ENCODE results near the gene TADA2A. TPM values are rescaled to one million over a fixed set of nuclear protein-coding genes. Genes with fewer than 3 reads are reported as not detected.

Gene TADA2A
- polyA plus RNA-seq, 1 donor (not counting 4 experiments of a cell fraction or from before 2014, with no cell fraction given), result 13.8 TPM

DNA sequence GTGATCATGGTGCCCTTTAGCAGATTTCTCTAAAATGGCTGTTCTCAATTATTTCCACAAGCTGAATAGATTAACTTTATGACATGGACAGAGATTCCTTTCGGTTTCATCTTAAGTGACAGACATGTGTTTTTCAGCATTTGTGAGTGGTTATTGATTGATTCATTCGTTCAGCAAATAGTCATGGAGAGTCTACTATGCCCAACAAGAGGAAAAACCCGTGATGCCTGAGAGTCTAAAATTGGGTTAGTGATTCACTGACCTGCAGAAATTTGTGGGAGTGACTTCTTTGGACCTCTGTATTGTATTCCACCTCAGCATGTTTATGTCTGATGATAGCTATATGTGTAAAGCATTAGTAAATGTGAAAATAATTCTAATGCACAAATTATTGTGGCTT, 55.0 kb downstream of the TADA2A start:
- dilution Hi-C loops (cut with MboI; ENCODE audit: extremely low pct_ligation_motif_present, low sequenced_read_pairs), result no loop called here
- H3K9ac ChIP-seq (ENCODE audit: control insufficient read depth, extremely low read depth, insufficient read depth, low read length), result no peak overlapping the region
- no peaks in the 10 kb centered on the region for H3K27me3 ChIP-seq (ENCODE audit: control insufficient read depth, extremely low read depth, insufficient read depth, low read length)
- H4K20me1 ChIP-seq (ENCODE audit: control insufficient read depth, extremely low read depth, insufficient read depth, low read length), result no peaks in the 10 kb centered on the region
- no peak overlapping the region for H3K4me2 ChIP-seq (ENCODE audit: control insufficient read depth, extremely low read depth, insufficient read depth, low read depth, low read length)
- DNase-seq (ENCODE audit: low read depth, low spot score) (no peak), FAIRE-seq (no peak)
- H2AFZ ChIP-seq (ENCODE audit: control insufficient read depth, low read length), result no peak overlapping the region
- H3K4me1 ChIP-seq (ENCODE audit: control insufficient read depth, extremely low read depth, insufficient read depth, low read length), result peaks cover 17% of the 10 kb centered on the region
- H3K9me1 ChIP-seq (ENCODE audit: control insufficient read depth, extremely low read depth, insufficient read depth, low read length), result no peaks in the 10 kb centered on the region
- H3K79me2 ChIP-seq (ENCODE audit: control insufficient read depth, insufficient read depth, low read length), result no peaks in the 10 kb centered on the region
- peaks cover 0 to 8% of the 10 kb centered on the region in 2 experiments for H3K36me3 ChIP-seq (ENCODE audit: control insufficient read depth in 2 of 2, extremely low read depth in 1 of 2, insufficient read depth in 2 of 2, low read length in 2 of 2)
- no peak overlapping the region for H3K4me3 ChIP-seq (ENCODE audit: control insufficient read depth in 2 of 3, extremely low read depth in 1 of 3, insufficient read depth in 2 of 3, low read depth in 1 of 3, low read length in 3 of 3)
- H3K27ac ChIP-seq (ENCODE audit: control insufficient read depth, insufficient read depth, low read length), result no peak overlapping the region
- no peaks in the 10 kb centered on the region for H3K9me3 ChIP-seq (ENCODE audit: control insufficient read depth, low read depth, low read length)
- TF ChIP-seq EZH2 (IDR thresholded peaks at IDR 0.05; ENCODE audit: low read length), result no peak
- TF ChIP-seq, protein P1, sequence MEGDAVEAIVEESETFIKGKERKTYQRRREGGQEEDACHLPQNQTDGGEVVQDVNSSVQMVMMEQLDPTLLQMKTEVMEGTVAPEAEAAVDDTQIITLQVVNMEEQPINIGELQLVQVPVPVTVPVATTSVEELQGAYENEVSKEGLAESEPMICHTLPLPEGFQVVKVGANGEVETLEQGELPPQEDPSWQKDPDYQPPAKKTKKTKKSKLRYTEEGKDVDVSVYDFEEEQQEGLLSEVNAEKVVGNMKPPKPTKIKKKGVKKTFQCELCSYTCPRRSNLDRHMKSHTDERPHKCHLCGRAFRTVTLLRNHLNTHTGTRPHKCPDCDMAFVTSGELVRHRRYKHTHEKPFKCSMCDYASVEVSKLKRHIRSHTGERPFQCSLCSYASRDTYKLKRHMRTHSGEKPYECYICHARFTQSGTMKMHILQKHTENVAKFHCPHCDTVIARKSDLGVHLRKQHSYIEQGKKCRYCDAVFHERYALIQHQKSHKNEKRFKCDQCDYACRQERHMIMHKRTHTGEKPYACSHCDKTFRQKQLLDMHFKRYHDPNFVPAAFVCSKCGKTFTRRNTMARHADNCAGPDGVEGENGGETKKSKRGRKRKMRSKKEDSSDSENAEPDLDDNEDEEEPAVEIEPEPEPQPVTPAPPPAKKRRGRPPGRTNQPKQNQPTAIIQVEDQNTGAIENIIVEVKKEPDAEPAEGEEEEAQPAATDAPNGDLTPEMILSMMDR (optimal IDR thresholded peaks at IDR 0.05 in 1 of 3, IDR thresholded peaks at IDR 0.05 in 1 of 3, conservative IDR thresholded peaks at IDR 0.05 in 1 of 3; ENCODE audit: extremely low read depth in 1 of 3, insufficient read depth in 2 of 3, low read length in 3 of 3), result no peak

- FAIRE-seq, result no peak
- Histone ChIP-seq H4K20me1 (ENCODE audit: control insufficient read depth, extremely low read depth, insufficient read depth, low read length) (no peaks in the 10 kb centered on the region), H3K27me3 (ENCODE audit: control insufficient read depth, extremely low read depth, insufficient read depth, low read length) (no peaks in the 10 kb centered on the region), H3K79me2 (ENCODE audit: control insufficient read depth, insufficient read depth, low read length) (no peaks in the 10 kb centered on the region), H3K4me2 (ENCODE audit: control insufficient read depth, extremely low read depth, insufficient read depth, low read depth, low read length) (no peak overlapping the region), H3K9me3 (ENCODE audit: control insufficient read depth, low read depth, low read length) (no peaks in the 10 kb centered on the region), H3K36me3 (ENCODE audit: control insufficient read depth in 2 of 2, extremely low read depth in 1 of 2, insufficient read depth in 2 of 2, low read length in 2 of 2) (peaks cover 0 to 9% of the 10 kb centered on the region in 2 experiments), H3K9ac (ENCODE audit: control insufficient read depth, extremely low read depth, insufficient read depth, low read length) (no peak overlapping the region), H3K27ac (ENCODE audit: control insufficient read depth, insufficient read depth, low read length) (no peak overlapping the region), H3K4me1 (ENCODE audit: control insufficient read depth, extremely low read depth, insufficient read depth, low read length) (peaks cover 19% of the 10 kb centered on the region), H3K9me1 (ENCODE audit: control insufficient read depth, extremely low read depth, insufficient read depth, low read length) (no peaks in the 10 kb centered on the region), H3K4me3 (ENCODE audit: control insufficient read depth in 2 of 3, extremely low read depth in 1 of 3, insufficient read depth in 2 of 3, low read depth in 1 of 3, low read length in 3 of 3) (no peak overlapping the region), H2AFZ (ENCODE audit: control insufficient read depth, low read length) (no peak overlapping the region)
- TF ChIP-seq, protein P1 (optimal IDR thresholded peaks at IDR 0.05 in 1 of 3, IDR thresholded peaks at IDR 0.05 in 1 of 3, conservative IDR thresholded peaks at IDR 0.05 in 1 of 3; ENCODE audit: extremely low read depth in 1 of 3, insufficient read depth in 2 of 3, low read length in 3 of 3), result no peak
- TF ChIP-seq EZH2 (IDR thresholded peaks at IDR 0.05; ENCODE audit: low read length), result no peak
- dilution Hi-C loops (cut with MboI; ENCODE audit: extremely low pct_ligation_motif_present, low sequenced_read_pairs), result no loop called here
- DNase-seq (ENCODE audit: low read depth, low spot score), result no peak
These were observed 55.8 kb downstream of the TADA2A start for GRCh38 chr17:37462492-37462891.

All from keratinocyte (primary cell).